Measurements from ENCODE around the gene IZUMO1R.

DNA sequence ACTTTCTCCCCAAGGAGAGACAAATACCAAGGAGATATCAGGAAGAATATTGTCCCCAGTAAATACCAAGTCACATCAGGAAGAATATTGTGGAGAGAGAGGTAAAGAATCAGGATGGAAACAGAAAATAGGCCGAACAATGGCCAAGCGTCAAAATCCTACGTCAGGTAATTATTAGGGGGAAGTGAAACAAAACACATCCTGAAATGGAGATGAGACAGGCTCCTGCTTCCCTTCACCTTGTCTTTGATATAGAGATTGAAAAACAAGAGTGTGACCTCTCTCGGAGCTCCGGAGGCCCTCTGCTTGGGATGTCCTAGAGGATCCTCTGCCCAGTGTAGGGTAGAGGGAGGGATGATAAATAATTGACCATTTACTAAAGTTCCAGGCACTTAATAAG lies 27.4 kb upstream of the IZUMO1R start:
- TF ChIP-seq CTCF (IDR thresholded peaks at IDR 0.05; ENCODE audit: low read length) (no peak), EZH2 (IDR thresholded peaks at IDR 0.05; ENCODE audit: borderline replicate concordance, low read length) (no peak)

All from OCI-LY1 (cell line).